ENCODE data around the gene PABPC4L.
"Not testable (repeated sequence)": the region's sequence is repeated elsewhere in the genome, so short reads cannot be mapped to it uniquely, and the experiment has no call there.

The PABPC4L gene

GRCh38 chr4:134201216-134202161, at the start of gene PABPC4L:
TSS of gene PABPC4L (minus strand) at chr4:134201789. CDS start at chr4:134201019, 770 bp downstream.
- DNase-seq (ENCODE audit: low spot score), result peak; percentile 67

DNA sequence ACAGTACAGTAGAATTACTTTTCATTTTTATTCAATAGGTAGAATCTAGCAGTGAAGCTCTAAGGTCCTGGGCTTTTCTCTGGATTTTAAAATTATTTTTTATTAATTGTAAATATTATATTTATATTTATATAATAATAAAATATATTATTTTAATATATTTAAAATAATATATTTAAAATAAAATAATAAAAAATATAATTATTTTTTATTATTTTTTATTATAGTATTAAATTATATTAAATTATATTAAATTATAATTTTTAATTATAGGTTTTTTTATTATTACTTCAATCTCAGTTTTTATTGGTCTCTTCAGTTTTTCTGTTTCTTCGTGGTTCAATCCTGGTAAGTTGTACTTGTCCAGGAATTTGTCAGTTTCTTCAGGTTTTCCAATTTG, 49.7 kb upstream of the PABPC4L start:
- DNase-seq (ENCODE audit: low spot score), result no peak

GRCh38 chr4:134243742-134244713, 42.4 kb upstream of the PABPC4L start:
- no peak for DNase-seq (ENCODE audit: low spot score)

DNA sequence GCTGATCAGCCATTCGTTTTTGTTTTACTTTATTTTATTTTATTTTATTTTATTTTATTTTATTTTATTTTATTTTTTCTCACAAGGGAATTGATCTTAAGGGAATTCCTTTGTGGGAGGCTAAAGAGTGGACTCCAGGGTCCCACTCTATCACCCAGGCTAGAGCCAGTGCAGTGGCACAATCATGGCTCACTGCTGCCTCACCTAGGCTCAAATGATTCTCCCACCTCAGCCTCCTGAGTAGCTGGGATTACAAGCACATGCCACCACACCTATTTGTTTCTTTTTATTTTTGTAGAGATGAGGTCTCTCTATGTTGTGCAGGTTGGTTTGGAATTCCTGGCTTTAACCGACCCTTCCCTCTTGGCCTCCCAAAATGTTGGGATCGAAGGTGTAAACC, 17.5 kb upstream of the PABPC4L start:
- no peak for DNase-seq (ENCODE audit: low spot score)

DNA sequence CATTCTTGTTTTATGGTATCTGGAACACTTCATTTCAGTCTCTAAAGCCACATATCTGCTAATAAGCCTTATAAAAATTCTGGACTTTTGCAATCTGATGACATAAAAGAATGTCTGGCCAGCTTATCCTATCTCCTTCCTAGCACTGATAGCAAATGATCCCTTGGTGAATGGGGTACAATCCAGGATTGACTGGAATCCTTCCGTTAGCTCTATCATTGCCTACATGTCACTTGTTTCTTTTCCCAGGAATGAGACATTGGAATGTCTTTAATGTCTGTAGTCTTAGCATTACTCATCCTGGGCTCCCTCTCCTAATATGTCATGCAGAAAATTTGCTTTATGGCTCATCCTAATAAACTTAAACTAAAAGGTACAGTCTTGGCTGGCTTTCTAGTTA, 14.8 kb upstream of the PABPC4L start:
- DNase-seq (ENCODE audit: low spot score), result no peak

- no peak for DNase-seq (ENCODE audit: low spot score)
Observed at GRCh38 chr4:134215620-134216344, 14.2 kb upstream of the PABPC4L start.

GRCh38 chr4:134207955-134208354, 6.4 kb upstream of the PABPC4L start:
- not testable (repeated sequence) for DNase-seq (ENCODE audit: low spot score)

DNA sequence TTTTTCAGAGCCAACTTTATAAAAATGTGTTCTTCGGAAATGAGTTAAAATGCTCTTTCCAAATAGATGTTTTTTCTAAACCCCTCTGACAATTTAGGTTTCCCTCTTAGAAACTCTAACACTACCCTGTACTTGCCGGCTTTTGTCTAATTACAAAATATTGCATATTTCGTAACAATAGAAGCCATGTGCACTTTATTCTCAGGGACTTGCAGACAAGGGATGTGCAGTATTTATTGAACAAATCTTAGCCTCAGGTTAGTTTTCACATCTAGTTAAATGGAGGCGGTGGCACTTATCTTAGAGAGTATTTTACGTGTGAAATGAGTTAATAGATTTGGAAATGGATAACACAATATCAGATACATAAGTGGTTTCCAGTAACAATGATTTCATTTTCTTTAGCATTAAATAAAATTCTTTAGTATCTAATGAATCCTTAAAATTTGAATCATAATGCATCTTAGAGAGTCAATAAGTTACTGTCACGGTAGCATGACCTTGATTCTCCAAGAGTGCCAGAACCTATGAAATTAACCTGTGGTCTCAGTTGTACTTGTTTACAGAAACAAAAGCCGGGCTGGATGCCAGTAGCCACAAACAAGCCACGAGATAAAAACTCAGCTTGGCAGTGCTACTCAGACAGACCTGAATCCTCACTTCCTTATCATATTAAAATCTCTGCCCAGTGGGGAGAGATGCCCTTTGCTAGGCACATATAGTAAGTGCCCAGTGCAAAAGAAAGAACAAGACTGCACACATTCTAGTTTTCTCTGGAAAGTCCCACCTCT, 772 bp upstream of the PABPC4L start:
- DNase-seq (ENCODE audit: low spot score), result no peak

GRCh38 chr4:134200811-134201215, 776 bp downstream of the PABPC4L start:
- DNase-seq (ENCODE audit: low spot score), result no peak

DNA sequence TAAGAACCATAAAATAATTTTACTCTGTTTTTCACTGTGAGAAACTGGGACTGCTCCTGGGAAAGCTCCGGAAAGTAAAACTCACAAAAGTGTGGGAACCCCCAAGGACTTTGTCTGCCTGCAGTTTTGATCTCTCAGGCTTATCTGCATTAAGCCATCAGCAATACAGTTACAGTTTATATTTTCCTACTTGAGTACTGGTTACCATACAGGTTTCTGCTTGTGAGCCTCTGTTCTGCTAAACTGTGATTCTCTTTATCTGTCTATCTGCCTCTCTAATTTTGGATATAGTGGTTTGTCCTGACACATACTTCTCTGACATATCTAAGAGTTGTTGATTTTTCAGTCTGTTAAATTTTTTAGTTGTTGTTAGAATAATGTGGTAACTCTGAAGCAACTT, 11.6 kb downstream of the PABPC4L start:
- no peak for DNase-seq (ENCODE audit: low spot score)

- DNase-seq (ENCODE audit: low spot score), result no peak
Observed at GRCh38 chr4:134189480-134189879, 12.1 kb downstream of the PABPC4L start.

GRCh38 chr4:134178706-134179105, 22.9 kb downstream of the PABPC4L start:
- DNase-seq (ENCODE audit: low spot score), result no peak

DNA sequence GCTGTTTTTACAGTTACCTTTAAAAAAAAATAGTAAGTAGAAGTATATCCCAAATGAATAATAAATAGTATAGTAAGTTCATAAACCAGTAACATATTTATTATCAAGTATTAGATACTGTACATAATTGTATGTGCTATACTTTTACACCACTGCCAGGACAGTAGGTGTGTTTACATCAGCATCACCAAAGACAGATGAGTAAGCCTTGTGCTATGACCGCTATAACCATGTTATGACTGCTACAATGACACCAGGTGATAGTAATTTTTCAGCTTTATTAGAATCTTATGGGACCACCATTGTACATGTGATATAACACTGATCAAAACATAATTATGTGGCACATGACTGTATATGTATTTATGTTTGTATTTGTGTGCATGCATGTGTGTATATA, 27.3 kb downstream of the PABPC4L start:
- DNase-seq (ENCODE audit: low spot score), result no peak

- no peak for DNase-seq (ENCODE audit: low spot score)
Observed at GRCh38 chr4:134160211-134160610, 41.4 kb downstream of the PABPC4L start.

- no peak for DNase-seq (ENCODE audit: low spot score)
Observed at GRCh38 chr4:134154097-134154496, 47.5 kb downstream of the PABPC4L start.

- DNase-seq (ENCODE audit: low spot score), result no peak
Observed at GRCh38 chr4:134147941-134148340, 53.6 kb downstream of the PABPC4L start.

All from ecto neural progenitor cell (in vitro differentiated cells).